ENCODE results near the gene METTL14. TPM values are rescaled to one million over a fixed set of nuclear protein-coding genes. Genes with fewer than 3 reads are reported as not detected.

METTL14 gene
- total RNA-seq, 1 experiment from 2014 or later, result 26.3 TPM

DNA sequence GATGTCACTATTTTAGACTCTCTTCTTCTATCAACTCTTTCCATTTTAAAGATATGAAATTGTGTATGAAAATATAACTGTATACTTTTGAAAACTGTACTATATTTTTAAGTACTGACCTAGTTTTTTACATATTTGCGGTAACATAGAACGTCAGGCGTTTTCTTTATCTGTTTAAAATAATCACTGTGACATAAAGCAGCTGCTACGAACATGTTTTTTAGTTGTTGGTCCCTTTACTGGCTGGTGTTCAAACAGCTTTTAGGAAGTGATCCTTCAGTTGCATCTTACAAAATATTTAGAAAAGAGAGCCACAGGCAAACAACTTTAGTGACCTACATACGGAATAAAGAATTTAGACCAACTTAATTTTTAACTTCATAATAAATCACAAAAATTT is 73.1 kb downstream of the METTL14 start:
- Histone ChIP-seq H3K9me3 (ENCODE audit: insufficient read depth, low read depth) (no peaks in the 10 kb centered on the region), H3K4me2 (no peak overlapping the region), H3F3A (ENCODE audit: insufficient read depth, low read depth) (no peaks in the 10 kb centered on the region), H3K9me2 (ENCODE audit: insufficient read depth) (no peaks in the 10 kb centered on the region), H4K20me1 (ENCODE audit: insufficient read depth) (no peaks in the 10 kb centered on the region), H3K79me2 (ENCODE audit: low read depth) (no peaks in the 10 kb centered on the region), H3K4me3 (no peak overlapping the region), H3K4me1 (replicated peaks; ENCODE audit: insufficient read depth) (no peaks in the 10 kb centered on the region), H3K36me3 (ENCODE audit: low read depth) (no peaks in the 10 kb centered on the region), H3K27ac (no peak overlapping the region), H2AFZ (no peak overlapping the region), H3K27me3 (ENCODE audit: insufficient read depth, low read depth) (no peaks in the 10 kb centered on the region)
- no peak for DNase-seq
- TF ChIP-seq, protein P1, sequence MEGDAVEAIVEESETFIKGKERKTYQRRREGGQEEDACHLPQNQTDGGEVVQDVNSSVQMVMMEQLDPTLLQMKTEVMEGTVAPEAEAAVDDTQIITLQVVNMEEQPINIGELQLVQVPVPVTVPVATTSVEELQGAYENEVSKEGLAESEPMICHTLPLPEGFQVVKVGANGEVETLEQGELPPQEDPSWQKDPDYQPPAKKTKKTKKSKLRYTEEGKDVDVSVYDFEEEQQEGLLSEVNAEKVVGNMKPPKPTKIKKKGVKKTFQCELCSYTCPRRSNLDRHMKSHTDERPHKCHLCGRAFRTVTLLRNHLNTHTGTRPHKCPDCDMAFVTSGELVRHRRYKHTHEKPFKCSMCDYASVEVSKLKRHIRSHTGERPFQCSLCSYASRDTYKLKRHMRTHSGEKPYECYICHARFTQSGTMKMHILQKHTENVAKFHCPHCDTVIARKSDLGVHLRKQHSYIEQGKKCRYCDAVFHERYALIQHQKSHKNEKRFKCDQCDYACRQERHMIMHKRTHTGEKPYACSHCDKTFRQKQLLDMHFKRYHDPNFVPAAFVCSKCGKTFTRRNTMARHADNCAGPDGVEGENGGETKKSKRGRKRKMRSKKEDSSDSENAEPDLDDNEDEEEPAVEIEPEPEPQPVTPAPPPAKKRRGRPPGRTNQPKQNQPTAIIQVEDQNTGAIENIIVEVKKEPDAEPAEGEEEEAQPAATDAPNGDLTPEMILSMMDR (conservative IDR thresholded peaks at IDR 0.05), result no peak
- TF ChIP-seq EZH2 (IDR thresholded peaks at IDR 0.05; ENCODE audit: low read depth), result no peak
- ChIA-PET CTCF (interaction anchor here (0.6 kb wide), 1 partner anchor 17 kb away, joined by 4 read pairs; no protein-coding TSS in a partner anchor), POLR2A (ENCODE audit: unreplicated experiment) (no interaction called here)
- BruUV-seq (replicated peaks), result no TSS peak
- intact Hi-C loops (cut with micrococcal nuclease; ENCODE audit: unreplicated experiment), result no loop called here

DNA sequence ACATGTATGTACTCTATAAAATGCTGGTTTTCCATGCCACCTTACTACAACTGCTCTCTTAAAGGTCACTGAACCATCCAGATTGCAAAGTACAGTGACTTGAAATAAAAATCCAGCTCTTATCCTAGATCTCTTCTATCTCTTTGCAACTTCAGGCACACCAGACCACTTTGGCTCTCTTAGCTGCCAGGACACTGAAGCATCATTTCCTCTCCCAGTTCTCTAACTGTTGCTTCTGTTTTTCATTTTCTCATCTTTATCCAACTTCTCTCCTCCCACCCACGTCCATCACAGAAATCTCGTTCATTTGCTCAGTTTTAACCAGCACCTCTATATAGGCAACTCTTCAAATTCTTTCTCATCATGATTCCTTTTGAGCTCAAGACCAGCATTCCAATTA is 74.3 kb downstream of the METTL14 start:
- Histone ChIP-seq H2AFZ (no peak overlapping the region), H3K9me2 (ENCODE audit: insufficient read depth) (no peaks in the 10 kb centered on the region), H4K20me1 (ENCODE audit: insufficient read depth) (no peaks in the 10 kb centered on the region), H3K4me1 (replicated peaks; ENCODE audit: insufficient read depth) (no peaks in the 10 kb centered on the region), H3K27me3 (ENCODE audit: insufficient read depth, low read depth) (no peaks in the 10 kb centered on the region), H3F3A (ENCODE audit: insufficient read depth, low read depth) (no peaks in the 10 kb centered on the region), H3K36me3 (ENCODE audit: low read depth) (no peaks in the 10 kb centered on the region), H3K79me2 (ENCODE audit: low read depth) (no peaks in the 10 kb centered on the region), H3K4me3 (no peak overlapping the region), H3K4me2 (no peak overlapping the region), H3K9me3 (ENCODE audit: insufficient read depth, low read depth) (no peaks in the 10 kb centered on the region), H3K27ac (no peak overlapping the region)
- ChIA-PET POLR2A (ENCODE audit: unreplicated experiment) (no interaction called here), CTCF (no interaction called here)
- DNase-seq, result no peak
- BruUV-seq (replicated peaks), result no TSS peak
- TF ChIP-seq, protein P1 (conservative IDR thresholded peaks at IDR 0.05), result no peak
- TF ChIP-seq EZH2 (IDR thresholded peaks at IDR 0.05; ENCODE audit: low read depth), result no peak
- intact Hi-C loops (cut with micrococcal nuclease; ENCODE audit: unreplicated experiment), result no loop called here

- CTCF ChIA-PET, result no interaction called here
- H4K20me1 ChIP-seq (ENCODE audit: insufficient read depth), result no peaks in the 10 kb centered on the region
- H3K79me2 ChIP-seq (ENCODE audit: low read depth), result no peaks in the 10 kb centered on the region
- no peaks in the 10 kb centered on the region for H3F3A ChIP-seq (ENCODE audit: insufficient read depth, low read depth)
- DNase-seq, result no peak
- no peaks in the 10 kb centered on the region for H3K9me2 ChIP-seq (ENCODE audit: insufficient read depth)
- TF ChIP-seq, protein P1 (conservative IDR thresholded peaks at IDR 0.05), result no peak
- TF ChIP-seq EZH2 (IDR thresholded peaks at IDR 0.05; ENCODE audit: low read depth), result no peak
- intact Hi-C loops (cut with micrococcal nuclease; ENCODE audit: unreplicated experiment), result no loop called here
- no peaks in the 10 kb centered on the region for H3K36me3 ChIP-seq (ENCODE audit: low read depth)
- H3K4me1 ChIP-seq (replicated peaks; ENCODE audit: insufficient read depth), result no peaks in the 10 kb centered on the region
- no TSS peak for BruUV-seq (replicated peaks)
- H3K4me3 ChIP-seq, result no peak overlapping the region
- no peak overlapping the region for H3K27ac ChIP-seq
- no peaks in the 10 kb centered on the region for H3K27me3 ChIP-seq (ENCODE audit: insufficient read depth, low read depth)
- POLR2A ChIA-PET (ENCODE audit: unreplicated experiment), result no interaction called here
- no peak overlapping the region for H2AFZ ChIP-seq
- no peak overlapping the region for H3K4me2 ChIP-seq
- H3K9me3 ChIP-seq (ENCODE audit: insufficient read depth, low read depth), result no peaks in the 10 kb centered on the region
Measured at GRCh38 chr4:118760092-118760491, 74.9 kb downstream of the METTL14 start.
